ENCODE data around the gene MAST3.

DNA sequence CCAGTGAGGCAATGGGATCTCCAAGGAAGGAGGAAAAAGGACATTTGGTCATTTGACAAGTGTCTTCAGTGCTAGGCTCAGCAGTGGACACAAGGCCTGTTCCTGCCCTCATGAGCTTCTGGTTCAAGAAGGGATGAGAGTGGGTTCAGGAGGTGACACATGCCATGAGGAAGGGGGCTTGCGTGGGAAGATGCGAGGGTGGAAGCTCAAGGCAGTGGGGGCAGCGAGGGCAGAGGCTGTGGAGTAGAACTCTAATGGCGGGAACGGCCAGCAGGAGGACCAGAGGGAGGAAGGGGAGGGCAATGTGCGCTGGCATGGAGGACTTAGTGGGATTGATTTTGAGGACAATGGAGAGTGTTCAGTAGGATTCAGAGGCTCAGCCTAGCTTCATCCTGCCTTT is 58.7 kb downstream of the MAST3 start:
- no peak for TF ChIP-seq POLR2AphosphoS5 (IDR thresholded peaks at IDR 0.05)
- TF ChIP-seq, protein P1, sequence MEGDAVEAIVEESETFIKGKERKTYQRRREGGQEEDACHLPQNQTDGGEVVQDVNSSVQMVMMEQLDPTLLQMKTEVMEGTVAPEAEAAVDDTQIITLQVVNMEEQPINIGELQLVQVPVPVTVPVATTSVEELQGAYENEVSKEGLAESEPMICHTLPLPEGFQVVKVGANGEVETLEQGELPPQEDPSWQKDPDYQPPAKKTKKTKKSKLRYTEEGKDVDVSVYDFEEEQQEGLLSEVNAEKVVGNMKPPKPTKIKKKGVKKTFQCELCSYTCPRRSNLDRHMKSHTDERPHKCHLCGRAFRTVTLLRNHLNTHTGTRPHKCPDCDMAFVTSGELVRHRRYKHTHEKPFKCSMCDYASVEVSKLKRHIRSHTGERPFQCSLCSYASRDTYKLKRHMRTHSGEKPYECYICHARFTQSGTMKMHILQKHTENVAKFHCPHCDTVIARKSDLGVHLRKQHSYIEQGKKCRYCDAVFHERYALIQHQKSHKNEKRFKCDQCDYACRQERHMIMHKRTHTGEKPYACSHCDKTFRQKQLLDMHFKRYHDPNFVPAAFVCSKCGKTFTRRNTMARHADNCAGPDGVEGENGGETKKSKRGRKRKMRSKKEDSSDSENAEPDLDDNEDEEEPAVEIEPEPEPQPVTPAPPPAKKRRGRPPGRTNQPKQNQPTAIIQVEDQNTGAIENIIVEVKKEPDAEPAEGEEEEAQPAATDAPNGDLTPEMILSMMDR (IDR thresholded peaks at IDR 0.05) = peak in 1 of 5 experiments; percentile 11

Measured in transverse colon (tissue), 4 donors.